HepG2 (cell line): ENCODE measurements around the gene IGF2BP3. TPM values are rescaled to one million over a fixed set of nuclear protein-coding genes. Genes with fewer than 3 reads are reported as not detected.
A peak's percentile ranks its signal among the peaks of the same experiment; 100 is the strongest.

Experiments used
- ATAC-seq: fragments of 200-7000 bp; cut with Tn5 transposase; 3 replicates; pipeline ENCODE4 v1.9.1; 2020; ENCODE audit warnings: mild to moderate bottlenecking, moderate library complexity
- BruUV-seq: library from RNA; stranded (reverse); fragments of 400-500 nt; replicated peaks from 2 replicates; lab custom pipeline; 2021; lab: Mats Ljungman, UMichigan
- CTCF ChIA-PET: fragments of 300-600 bp; formaldehyde crosslinking; extraction: SDS; loops from one replicate; lab custom pipeline; 2021; ENCODE audit warnings: low total read pairs, inconsistent platforms, low intra/inter-chr PET ratio; lab: Yijun Ruan, JAX
- POLR2A ChIA-PET: fragments of 350-600 bp; sonication (Branson Sonifier 250); formaldehyde crosslinking; loops from one replicate; lab custom pipeline; 2020; ENCODE audit warnings: antibody characterized with exemption, inconsistent platforms; lab: Yijun Ruan, JAX
- DNase-seq: peaks from one replicate; pipeline ENCODE4 v3.0.0-alpha.2; 2015; ENCODE audit warnings: low spot score
- FAIRE-seq: peaks from 3 replicates; lab custom pipeline; 2011; peaks lifted over from hg19 to GRCh38; lab: Jason Lieb, UNC
- H2AFZ ChIP-seq: one replicate; pipeline ENCODE4 v1.6.1; 2011; ENCODE audit warnings: low read length, inconsistent platforms
- H3K27ac ChIP-seq: fragments of 300-600 bp; 3 replicates; pipeline ENCODE4 v1.8.0; 2011; ENCODE audit warnings: mixed run types, mild to moderate bottlenecking, mixed read lengths, low read length, inconsistent platforms; ENCODE audit not compliant: insufficient read depth; ENCODE audit errors: extremely low read length
- H3K27me3 ChIP-seq, 2 experiments: fragments of 200-600 bp in 1 of 2; 2 replicates in 1 of 2; 3 replicates in 1 of 2; pipeline versions ENCODE4 v1.6.0 to v1.8.0; 2011; ENCODE audit warnings: low read length in 2 of 2, mild to moderate bottlenecking in 2 of 2, moderate library complexity in 2 of 2, inconsistent platforms in 1 of 2; ENCODE audit not compliant: insufficient read depth in 2 of 2, control insufficient read depth in 1 of 2
- H3K36me3 ChIP-seq, 2 experiments: fragments of 200-600 bp in 1 of 2; replicated peaks in 1 of 2; 2 replicates in 1 of 2; 3 replicates in 1 of 2; pipeline versions ENCODE4 v1.5.1 to v1.8.0; 2011; ENCODE audit warnings: low read length in 2 of 2, inconsistent platforms in 1 of 2; ENCODE audit not compliant: insufficient read depth in 2 of 2, control insufficient read depth in 1 of 2
- H3K4me1 ChIP-seq: 2 replicates; pipeline ENCODE4 v1.5.1; 2012; ENCODE audit warnings: low read length, inconsistent platforms; ENCODE audit not compliant: insufficient read depth
- H3K4me2 ChIP-seq: 2 replicates; pipeline ENCODE4 v1.6.0; 2011; ENCODE audit warnings: low read depth, low read length, inconsistent platforms
- H3K4me3 ChIP-seq, 3 experiments: fragments of 200-600 bp in 1 of 3; sonication (generic), shearing (Covaris generic) in 1 of 3; replicated peaks in 1 of 3; 2 replicates each; pipeline ENCODE4 v1.5.1; 2011 to 2016; ENCODE audit warnings: low read length in 3 of 3, inconsistent platforms in 2 of 3, low read depth in 2 of 3, mild to moderate bottlenecking in 2 of 3, control low read depth in 1 of 3, mixed read lengths in 1 of 3; ENCODE audit not compliant: insufficient read depth in 1 of 3
- H3K79me2 ChIP-seq: one replicate; pipeline ENCODE4 v1.6.1; 2011; ENCODE audit warnings: low read length, inconsistent platforms; ENCODE audit not compliant: insufficient read depth
- H3K9ac ChIP-seq: 2 replicates; pipeline ENCODE4 v1.6.0; 2011; ENCODE audit warnings: mild to moderate bottlenecking, low read depth, low read length, inconsistent platforms; ENCODE audit not compliant: insufficient read depth
- H3K9me3 ChIP-seq: 2 replicates; pipeline ENCODE4 v1.5.1; 2012; ENCODE audit warnings: mild to moderate bottlenecking, low read length
- H4K20me1 ChIP-seq: 2 replicates; pipeline ENCODE4 v1.6.0; 2011; ENCODE audit warnings: inconsistent platforms, mild to moderate bottlenecking, low read length, moderate library complexity; ENCODE audit not compliant: insufficient read depth
- CBFB ChIP-seq: sonication (generic); formaldehyde crosslinking; IDR thresholded peaks from 2 replicates; pipeline ENCODE4 v1.4.0; 2020; ENCODE audit warnings: missing genetic modification reagents
- TOE1 ChIP-seq: sonication (generic); formaldehyde crosslinking; IDR thresholded peaks from 2 replicates; pipeline ENCODE4 v1.4.0; 2020; ENCODE audit warnings: mild to moderate bottlenecking, missing genetic modification reagents
- ZBTB3 ChIP-seq: sonication (generic); formaldehyde crosslinking; IDR thresholded peaks from 2 replicates; pipeline ENCODE4 v1.4.0; 2020; ENCODE audit warnings: low read depth, mild to moderate bottlenecking, moderate library complexity, missing genetic modification reagents, borderline replicate concordance
- ZNF512 ChIP-seq: sonication (generic); formaldehyde crosslinking; IDR thresholded peaks from 2 replicates; pipeline ENCODE4 v1.4.0; 2020; ENCODE audit warnings: mild to moderate bottlenecking, missing genetic modification reagents
- ZNF564 ChIP-seq: sonication (generic); formaldehyde crosslinking; IDR thresholded peaks from 2 replicates; pipeline ENCODE4 v1.8.1; 2023; ENCODE audit warnings: mild to moderate bottlenecking, missing genetic modification reagents
- ZNF629 ChIP-seq: sonication (generic); formaldehyde crosslinking; conservative IDR thresholded peaks from 2 replicates; pipeline ENCODE4 v1.5.0; 2020; ENCODE audit warnings: missing genetic modification reagents
- ZNF644 ChIP-seq: IDR thresholded peaks from 2 replicates; pipeline ENCODE4 v1.6.1; 2016; ENCODE audit warnings: low read depth
- ZNF792 ChIP-seq: IDR thresholded peaks from 2 replicates; pipeline ENCODE4 v1.6.1; 2016
- ZNF850 ChIP-seq: sonication (generic); formaldehyde crosslinking; conservative IDR thresholded peaks from 2 replicates; pipeline ENCODE4 v1.9.0; 2021; ENCODE audit warnings: mild to moderate bottlenecking, missing genetic modification reagents
- whole genome bisulfite sequencing: methylation state at CpG from one replicate; pipeline ENCODE4 v1.1.6; 2017; ENCODE audit warnings: low lambda C conversion rate; 5-methylcytosine and 5-hydroxymethylcytosine counted together
- in situ Hi-C: cut with HindIII; loops from 2 replicates; pipeline ENCODE4 v1.10.0; 2017; ENCODE audit warnings: low pct_unique_long_range_greater_than_20kb; ENCODE audit not compliant: extremely low pct_ligation_motif_present
- intact Hi-C: fragments of 100-400 bp; cut with micrococcal nuclease; formaldehyde crosslinking; loops from one replicate; pipeline ENCODE4 v1.10.0; 2022; ENCODE audit not compliant: unreplicated experiment
- polyA plus RNA-seq, 8 experiments: library from polyadenylated mRNA; depleted of rRNA in 3 of 8; stranded (reverse) in 7 of 8; unstranded in 1 of 8; fragments of >200 nt; fragmentation: Illumina TruSeq in 4 of 8; extraction: Trizol in 4 of 8; gene quantifications; 2 replicates each; pipeline versions ENCODE4 v1.2.1 to v1.2.3, GENCODE V29; 2011 to 2016; ENCODE audit warnings: low read depth in 4 of 8, missing spikeins in 1 of 8, mixed read lengths in 1 of 8; ENCODE audit not compliant: insufficient read depth in 1 of 8
- total RNA-seq, 5 experiments: library from RNA; depleted of rRNA; stranded (reverse); fragments of >200 nt; fragmentation: Illumina TruSeq; extraction: Trizol; gene quantifications; 2 replicates each; pipeline ENCODE4 v1.2.3, GENCODE V29; 2016; ENCODE audit warnings: low read depth in 1 of 5
- TF ChIP-seq, protein P1 (sequence below): sonication (generic); formaldehyde crosslinking; IDR thresholded peaks from 2 replicates; pipeline ENCODE4 v1.9.0; 2021; ENCODE audit warnings: missing genetic modification reagents, mild to moderate bottlenecking, borderline replicate concordance

The IGF2BP3 gene
- total and polyA plus RNA-seq, 2 of the 13 experiments (the other 11 are each of a cell fraction or from before 2014, with no cell fraction given), result 37.7 to 39.5 TPM

- ChIA-PET CTCF (no interaction called here), POLR2A (no interaction called here)
- Histone ChIP-seq H3K4me1 (peaks cover 28% of the 10 kb centered on the region), H2AFZ (no peak overlapping the region), H3K79me2 (no peaks in the 10 kb centered on the region), H3K9me3 (no peaks in the 10 kb centered on the region), H3K9ac (no peak overlapping the region), H3K4me2 (no peak overlapping the region; the same call in 1 of the 2 replicates), H3K36me3 (no peaks in the 10 kb centered on the region), H3K4me3 (no peak overlapping the region), H3K27ac (no peak overlapping the region), H4K20me1 (no peaks in the 10 kb centered on the region), H3K27me3 (peaks cover 0 to 7% of the 10 kb centered on the region in 2 experiments; a peak in 1 of 5 replicates)
- FAIRE-seq, result no peak
- peak; percentile 24; the same call in 2 of the 3 replicates for ATAC-seq
- intact Hi-C loops (loop anchor here (2.0 to 10.0 kb wide), 2 partner anchors 64 to 164 kb away; partner anchors contain the start of gene KLHL7), in situ Hi-C loops (loop anchor here (25.0 kb wide), 1 partner anchor 444 kb away; the partner anchor contains the start of gene STK31)
- DNase-seq, result peak; percentile 30
- TF ChIP-seq ZNF512, result no peak
- no peak for TF ChIP-seq CBFB (CRISPR knock-in tag)
- no peak for TF ChIP-seq ZBTB3 (CRISPR knock-in tag)
- no peak for TF ChIP-seq TOE1 (CRISPR knock-in tag)
- 0 out of 2 replicates have a peak, but pooled peaks have one; percentile 23 for TF ChIP-seq ZNF644
- TF ChIP-seq ZNF564, result no peak
- 0 out of 2 replicates have a peak, but pooled peaks have one; percentile 57 for TF ChIP-seq ZNF792
- WGBS, result 10% methylated on average over 3 of the region's 4 CpGs
- BruUV-seq, result no TSS peak
These were observed 201.5 kb downstream of the IGF2BP3 start for GRCh38 chr7:23268746-23269145.

GRCh38 chr7:23268167-23268566 is 202.1 kb downstream of the IGF2BP3 start:
- Histone ChIP-seq H3K4me3 (no peak overlapping the region), H3K4me1 (peaks cover 22% of the 10 kb centered on the region), H3K36me3 (no peaks in the 10 kb centered on the region), H3K9ac (no peak overlapping the region), H3K79me2 (no peaks in the 10 kb centered on the region), H2AFZ (no peak overlapping the region), H3K4me2 (no peak overlapping the region), H4K20me1 (no peaks in the 10 kb centered on the region), H3K9me3 (no peaks in the 10 kb centered on the region), H3K27ac (no peak overlapping the region), H3K27me3 (peaks cover 0 to 7% of the 10 kb centered on the region in 2 experiments; a peak in 1 of 5 replicates)
- ATAC-seq (no peak), FAIRE-seq (no peak), DNase-seq (no peak)
- ChIA-PET POLR2A (no interaction called here), CTCF (no interaction called here)
- in situ Hi-C loops, result loop anchor here (25.0 kb wide), 1 partner anchor 444 kb away; the partner anchor contains the start of gene STK31
- WGBS, result 55% methylated on average over 2 of the region's 2 CpGs
- TF ChIP-seq, protein P1, sequence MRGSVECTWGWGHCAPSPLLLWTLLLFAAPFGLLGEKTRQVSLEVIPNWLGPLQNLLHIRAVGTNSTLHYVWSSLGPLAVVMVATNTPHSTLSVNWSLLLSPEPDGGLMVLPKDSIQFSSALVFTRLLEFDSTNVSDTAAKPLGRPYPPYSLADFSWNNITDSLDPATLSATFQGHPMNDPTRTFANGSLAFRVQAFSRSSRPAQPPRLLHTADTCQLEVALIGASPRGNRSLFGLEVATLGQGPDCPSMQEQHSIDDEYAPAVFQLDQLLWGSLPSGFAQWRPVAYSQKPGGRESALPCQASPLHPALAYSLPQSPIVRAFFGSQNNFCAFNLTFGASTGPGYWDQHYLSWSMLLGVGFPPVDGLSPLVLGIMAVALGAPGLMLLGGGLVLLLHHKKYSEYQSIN (CRISPR knock-in tag), result no peak
- peak; percentile 61; the same call in 1 of the 2 replicates for TF ChIP-seq ZNF629 (CRISPR knock-in tag)
- no peak for TF ChIP-seq ZNF850 (CRISPR knock-in tag)
- TF ChIP-seq, all 625 proteins: peak for 1
- BruUV-seq, result no TSS peak
- intact Hi-C loops, result loop anchor here (2.0 to 10.0 kb wide), 2 partner anchors 65 to 163 kb away; partner anchors contain the start of gene KLHL7
